Nephron progenitor cell (in vitro differentiated cells): ENCODE measurements around the gene ANKRD36C.
"Not testable (repeated sequence)": the region's sequence is repeated elsewhere in the genome, so short reads cannot be mapped to it uniquely, and the experiment has no call there.

Experiments
- DNase-seq: peaks from one replicate; pipeline ENCODE4 v3.0.0; 2021
- H3K27ac Mint-ChIP-seq: 2 replicates; pipeline ENCODE4 v1.8.0; 2021; ENCODE audit warnings: mild to moderate bottlenecking, moderate library complexity, mixed read lengths
- H3K27me3 Mint-ChIP-seq: 2 replicates; pipeline ENCODE4 v1.8.0; 2021; ENCODE audit warnings: mild to moderate bottlenecking, low read depth, mixed read lengths; ENCODE audit not compliant: poor library complexity
- H3K36me3 Mint-ChIP-seq: 2 replicates; pipeline ENCODE4 v1.8.0; 2021; ENCODE audit warnings: low read depth, mixed read lengths
- H3K4me1 Mint-ChIP-seq: 2 replicates; pipeline ENCODE4 v1.8.0; 2021; ENCODE audit warnings: mixed read lengths
- H3K4me3 Mint-ChIP-seq: 2 replicates; pipeline ENCODE4 v1.8.0; 2021; ENCODE audit warnings: mild to moderate bottlenecking, moderate library complexity, mixed read lengths
- H3K9me3 Mint-ChIP-seq: 2 replicates; pipeline ENCODE4 v1.8.0; 2021; ENCODE audit warnings: mild to moderate bottlenecking, moderate library complexity, mixed read lengths
- TF ChIP-seq, protein P1 (sequence below): fragments of 200-600 bp; sonication (generic); IDR thresholded peaks from 2 replicates; pipeline ENCODE4 v1.5.0; 2021; ENCODE audit warnings: antibody characterized with exemption

The ANKRD36C gene

DNA sequence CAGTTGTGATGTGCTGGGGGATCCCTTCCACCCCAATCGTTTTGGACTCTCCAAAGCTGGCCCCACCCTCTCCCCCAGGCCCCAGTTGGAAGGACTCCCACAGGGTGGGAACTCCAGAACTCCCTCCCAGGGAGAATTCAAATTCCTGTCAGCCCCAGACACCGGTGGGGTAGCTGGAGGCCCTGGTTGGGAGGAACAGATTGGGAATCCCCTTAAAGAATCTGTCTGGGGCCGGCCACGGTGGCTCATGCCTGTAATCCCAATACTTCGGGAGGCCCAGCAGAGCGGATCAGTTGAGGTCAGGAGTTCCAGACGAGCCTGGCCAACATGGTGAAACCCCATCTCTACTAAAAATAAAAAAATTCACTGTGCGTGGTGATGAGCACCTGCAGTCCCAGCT lies 155.5 kb downstream of the ANKRD36C start:
- TF ChIP-seq, protein P1, sequence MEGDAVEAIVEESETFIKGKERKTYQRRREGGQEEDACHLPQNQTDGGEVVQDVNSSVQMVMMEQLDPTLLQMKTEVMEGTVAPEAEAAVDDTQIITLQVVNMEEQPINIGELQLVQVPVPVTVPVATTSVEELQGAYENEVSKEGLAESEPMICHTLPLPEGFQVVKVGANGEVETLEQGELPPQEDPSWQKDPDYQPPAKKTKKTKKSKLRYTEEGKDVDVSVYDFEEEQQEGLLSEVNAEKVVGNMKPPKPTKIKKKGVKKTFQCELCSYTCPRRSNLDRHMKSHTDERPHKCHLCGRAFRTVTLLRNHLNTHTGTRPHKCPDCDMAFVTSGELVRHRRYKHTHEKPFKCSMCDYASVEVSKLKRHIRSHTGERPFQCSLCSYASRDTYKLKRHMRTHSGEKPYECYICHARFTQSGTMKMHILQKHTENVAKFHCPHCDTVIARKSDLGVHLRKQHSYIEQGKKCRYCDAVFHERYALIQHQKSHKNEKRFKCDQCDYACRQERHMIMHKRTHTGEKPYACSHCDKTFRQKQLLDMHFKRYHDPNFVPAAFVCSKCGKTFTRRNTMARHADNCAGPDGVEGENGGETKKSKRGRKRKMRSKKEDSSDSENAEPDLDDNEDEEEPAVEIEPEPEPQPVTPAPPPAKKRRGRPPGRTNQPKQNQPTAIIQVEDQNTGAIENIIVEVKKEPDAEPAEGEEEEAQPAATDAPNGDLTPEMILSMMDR = no peak
- Mint-ChIP-seq H3K4me3 (no peak overlapping the region), H3K4me1 (no peaks in the 10 kb centered on the region), H3K27ac (no peak overlapping the region), H3K27me3 (no peaks in the 10 kb centered on the region), H3K9me3 (peaks cover 37% of the 10 kb centered on the region), H3K36me3 (peaks cover 76% of the 10 kb centered on the region)
- no peak for DNase-seq

DNA sequence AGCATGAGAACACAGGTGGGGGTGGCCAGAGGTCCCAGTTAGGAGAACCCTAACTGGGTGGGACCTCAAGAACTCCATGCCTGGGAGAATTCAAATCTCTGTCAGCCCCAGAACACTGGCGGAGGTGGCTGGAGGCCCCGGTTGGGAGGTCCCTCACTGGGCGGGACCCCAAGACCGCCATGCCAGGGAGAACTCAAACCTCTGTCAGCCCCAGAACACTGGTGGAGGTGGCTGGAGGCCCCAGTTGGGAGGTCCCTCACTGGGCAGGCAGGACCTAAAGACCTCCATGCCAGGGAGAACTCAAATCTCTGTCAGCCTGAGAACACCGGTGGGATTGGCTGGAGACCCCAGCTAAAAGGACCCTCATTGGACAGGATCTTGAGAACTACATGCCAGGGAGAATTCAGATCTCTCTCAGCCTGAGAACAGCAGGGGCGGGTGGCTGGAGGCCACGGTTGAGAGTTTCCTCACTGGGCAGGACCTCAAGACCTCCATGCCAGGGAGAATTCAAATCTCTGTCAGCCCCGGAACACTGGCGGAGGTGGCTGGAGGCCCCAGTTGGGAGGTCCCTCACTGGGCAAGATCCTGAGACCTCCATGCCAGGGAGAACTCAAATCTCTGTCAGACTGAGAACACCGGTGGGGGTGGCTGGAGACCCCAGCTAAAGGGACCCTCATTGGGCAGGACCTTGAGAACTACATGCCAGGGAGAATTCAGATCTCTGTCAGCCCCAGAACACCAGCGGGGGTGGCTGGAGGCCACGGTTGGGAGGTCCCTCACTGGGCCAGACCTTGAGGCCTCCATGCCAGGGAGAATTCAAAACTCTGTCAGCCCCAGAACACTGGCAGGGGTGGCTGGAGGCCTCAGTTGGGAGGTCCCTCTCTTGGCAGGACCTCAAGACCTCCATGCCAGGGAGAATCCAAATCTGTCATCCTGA lies 157.3 kb downstream of the ANKRD36C start:
- not testable (repeated sequence) for H3K27me3 Mint-ChIP-seq, DNase-seq, H3K27ac Mint-ChIP-seq, H3K4me1 Mint-ChIP-seq, H3K4me3 Mint-ChIP-seq
- H3K9me3 Mint-ChIP-seq = peaks cover 55% of the 10 kb centered on the region
- peaks cover 92% of the 10 kb centered on the region for H3K36me3 Mint-ChIP-seq

DNA sequence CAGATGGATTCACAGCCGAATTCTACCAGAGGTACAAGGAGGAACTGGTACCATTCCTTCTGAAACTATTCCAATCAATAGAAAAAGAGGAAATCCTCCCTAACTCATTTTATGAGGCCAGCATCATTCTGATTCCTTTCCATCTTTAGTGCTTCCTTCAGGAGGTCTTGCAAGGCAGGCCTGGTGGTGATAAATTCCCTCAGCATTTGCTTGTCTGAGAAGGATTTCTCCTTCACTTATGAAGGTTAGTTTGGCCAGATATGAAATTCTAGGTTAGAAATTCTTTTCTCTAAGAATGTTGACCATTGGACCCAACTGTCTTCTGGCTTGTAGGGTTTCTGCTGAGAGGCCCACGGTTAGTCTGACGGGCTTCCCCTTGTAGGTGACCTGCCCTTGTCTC lies 167.4 kb downstream of the ANKRD36C start:
- H3K4me3 Mint-ChIP-seq, H3K27me3 Mint-ChIP-seq, DNase-seq, H3K27ac Mint-ChIP-seq, H3K4me1 Mint-ChIP-seq: not testable (repeated sequence)
- H3K36me3 Mint-ChIP-seq = peaks cover 46% of the 10 kb centered on the region
- peaks cover 82% of the 10 kb centered on the region for H3K9me3 Mint-ChIP-seq

DNA sequence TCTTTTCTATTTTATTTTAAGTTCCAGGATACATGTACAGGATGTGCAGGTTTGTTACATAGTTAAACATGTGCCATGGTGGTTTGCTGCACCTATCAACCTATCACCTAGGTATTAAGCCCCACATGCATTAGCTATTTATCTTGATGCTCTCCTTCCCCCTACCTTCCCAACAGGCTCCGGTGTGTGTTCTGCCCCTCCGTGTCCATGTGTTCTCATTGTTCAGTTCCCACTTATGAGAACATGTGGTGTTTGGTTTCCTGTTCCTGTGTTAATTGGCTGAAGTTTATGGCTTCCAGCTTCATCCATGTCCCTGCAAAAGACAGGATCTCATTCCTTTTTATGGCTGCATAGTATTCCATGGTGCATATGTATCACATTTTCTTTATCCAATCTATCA lies 174.1 kb downstream of the ANKRD36C start:
- not testable (repeated sequence) for H3K27ac Mint-ChIP-seq, H3K27me3 Mint-ChIP-seq, H3K4me3 Mint-ChIP-seq, H3K4me1 Mint-ChIP-seq, DNase-seq
- H3K36me3 Mint-ChIP-seq = peaks cover 56% of the 10 kb centered on the region
- peaks cover 85% of the 10 kb centered on the region for H3K9me3 Mint-ChIP-seq

DNA sequence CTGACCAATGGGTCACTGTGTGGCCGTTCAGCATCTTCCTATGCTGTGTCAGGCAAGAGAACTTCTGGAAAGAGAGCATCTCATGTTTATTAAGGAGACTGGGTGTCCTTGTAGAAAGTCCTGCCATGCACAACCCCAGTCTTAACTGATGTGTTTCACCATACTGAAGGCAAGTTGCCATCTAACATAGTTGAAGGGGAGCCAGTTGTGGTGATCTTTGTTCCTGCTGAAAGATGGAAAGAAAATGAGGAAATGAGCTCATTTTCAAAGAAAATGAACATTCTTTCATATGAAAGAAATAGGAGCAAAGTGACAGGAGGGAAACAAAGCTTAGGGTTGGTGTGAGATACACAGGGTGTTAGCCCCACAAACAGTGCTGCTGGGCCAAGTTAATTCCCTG lies 178.3 kb downstream of the ANKRD36C start:
- not testable (repeated sequence) for H3K27ac Mint-ChIP-seq, H3K27me3 Mint-ChIP-seq, H3K4me1 Mint-ChIP-seq, DNase-seq, H3K4me3 Mint-ChIP-seq
- H3K36me3 Mint-ChIP-seq = peaks cover 40% of the 10 kb centered on the region
- H3K9me3 Mint-ChIP-seq = peaks cover 62% of the 10 kb centered on the region

DNA sequence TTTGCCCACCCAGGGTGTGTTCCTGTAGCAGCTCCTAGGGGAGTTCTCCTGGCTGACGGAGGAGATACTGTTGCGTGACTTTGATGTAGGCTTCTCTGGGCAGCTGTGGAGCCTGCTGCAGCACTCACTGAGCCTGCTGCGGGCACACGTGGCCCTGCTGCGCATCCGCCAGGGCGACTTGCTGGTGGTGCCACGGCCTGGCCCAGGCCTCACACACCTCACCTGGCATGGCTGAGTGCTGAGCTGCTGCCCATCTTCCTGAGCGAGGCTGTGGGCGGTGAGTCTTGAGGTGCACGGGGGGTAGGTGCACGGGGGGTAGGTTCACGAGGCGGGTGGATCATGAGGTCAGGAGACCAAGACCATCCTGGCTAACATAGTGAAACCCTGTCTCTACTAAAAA lies 191.7 kb downstream of the ANKRD36C start:
- no peaks in the 10 kb centered on the region for H3K4me1 Mint-ChIP-seq
- H3K27ac Mint-ChIP-seq = no peak overlapping the region
- no peak for DNase-seq
- peaks cover 39% of the 10 kb centered on the region for H3K9me3 Mint-ChIP-seq
- no peak overlapping the region for H3K4me3 Mint-ChIP-seq
- H3K27me3 Mint-ChIP-seq = peaks cover 3% of the 10 kb centered on the region
- TF ChIP-seq, protein P1 = no peak
- H3K36me3 Mint-ChIP-seq = peaks cover 4% of the 10 kb centered on the region

DNA sequence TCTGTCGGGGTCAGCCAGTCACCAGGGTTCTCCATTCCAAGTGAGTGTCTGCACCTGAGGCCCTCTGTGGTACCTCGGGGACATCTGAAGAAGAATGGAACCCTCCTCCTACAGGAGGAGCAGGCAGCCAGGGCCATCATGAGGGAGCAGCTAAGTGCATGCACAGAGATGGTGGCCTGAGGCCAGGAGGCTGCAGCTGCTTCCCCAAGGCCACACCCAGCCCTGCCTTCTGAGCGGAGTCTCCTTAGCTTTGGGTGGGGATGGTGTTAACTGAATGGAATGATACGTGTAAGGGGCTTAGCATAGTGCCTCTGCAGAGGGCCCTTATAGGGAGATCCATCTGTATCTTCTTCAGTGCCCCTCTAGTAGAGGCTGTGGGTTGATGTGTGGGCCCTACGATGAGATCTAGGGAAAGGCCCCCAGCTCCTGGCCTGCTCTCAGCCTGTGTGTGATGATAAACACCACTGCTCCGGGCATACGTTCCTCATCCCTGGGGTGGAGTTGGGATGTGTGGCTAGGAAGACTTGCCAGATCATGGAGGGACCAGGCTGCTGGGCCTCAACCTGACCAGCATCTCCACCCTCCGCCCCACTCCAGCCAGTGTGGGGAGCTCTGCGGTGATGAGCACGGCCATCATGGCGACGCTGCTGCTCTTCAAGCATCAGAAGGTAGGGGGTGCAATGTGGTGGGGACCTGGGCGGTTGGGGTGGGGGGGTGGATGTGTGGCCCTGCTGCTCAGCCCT lies 192.3 kb downstream of the ANKRD36C start:
- not testable (repeated sequence) for H3K4me3 Mint-ChIP-seq, H3K27me3 Mint-ChIP-seq, H3K36me3 Mint-ChIP-seq, DNase-seq, H3K27ac Mint-ChIP-seq, H3K4me1 Mint-ChIP-seq
- peaks cover 33% of the 10 kb centered on the region for H3K9me3 Mint-ChIP-seq

DNA sequence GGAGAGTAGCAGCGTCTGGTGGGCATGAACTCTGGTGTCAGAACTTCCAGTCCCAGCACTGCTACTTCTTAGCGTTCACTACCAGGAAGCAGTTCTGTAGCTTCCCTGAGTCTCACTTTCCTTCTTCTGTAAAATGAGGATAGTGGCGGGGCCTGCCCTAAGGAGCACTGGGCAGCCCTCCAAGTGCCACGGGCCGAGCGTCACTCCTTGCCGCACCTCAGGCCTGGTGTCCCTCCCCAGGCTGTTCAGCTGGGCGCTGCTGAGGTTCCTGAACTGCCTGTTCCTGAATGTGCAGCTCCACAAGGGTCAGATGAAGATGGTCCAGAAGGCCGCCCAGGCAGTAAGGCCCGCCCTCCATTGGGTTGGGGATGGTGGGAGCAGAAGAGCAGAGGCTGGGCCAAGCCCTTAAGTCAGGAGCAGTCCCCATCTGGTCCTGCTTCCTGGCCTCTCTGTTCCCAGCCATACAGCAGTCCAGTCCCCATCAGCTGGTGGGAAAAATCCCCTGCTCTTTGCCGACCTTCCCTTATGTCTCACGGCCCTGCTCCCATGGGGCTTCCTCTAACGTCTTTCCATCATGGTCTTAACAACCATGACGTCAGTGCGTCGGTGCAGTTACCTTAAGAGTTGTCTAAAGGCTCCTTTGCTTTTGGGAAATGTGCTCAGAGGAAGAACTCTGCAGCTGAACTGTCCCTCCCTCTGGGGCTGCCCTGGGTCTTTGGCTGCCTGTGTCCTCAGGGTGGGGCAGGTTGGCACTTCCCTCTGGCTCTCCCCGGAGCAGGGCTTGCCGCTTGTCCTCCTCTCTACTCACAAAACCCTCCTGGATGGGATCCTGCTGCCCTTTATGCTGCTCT lies 195.2 kb downstream of the ANKRD36C start:
- not testable (repeated sequence) for DNase-seq, H3K27ac Mint-ChIP-seq, H3K36me3 Mint-ChIP-seq, H3K4me1 Mint-ChIP-seq, H3K27me3 Mint-ChIP-seq, H3K4me3 Mint-ChIP-seq
- peaks cover 16% of the 10 kb centered on the region for H3K9me3 Mint-ChIP-seq

DNA sequence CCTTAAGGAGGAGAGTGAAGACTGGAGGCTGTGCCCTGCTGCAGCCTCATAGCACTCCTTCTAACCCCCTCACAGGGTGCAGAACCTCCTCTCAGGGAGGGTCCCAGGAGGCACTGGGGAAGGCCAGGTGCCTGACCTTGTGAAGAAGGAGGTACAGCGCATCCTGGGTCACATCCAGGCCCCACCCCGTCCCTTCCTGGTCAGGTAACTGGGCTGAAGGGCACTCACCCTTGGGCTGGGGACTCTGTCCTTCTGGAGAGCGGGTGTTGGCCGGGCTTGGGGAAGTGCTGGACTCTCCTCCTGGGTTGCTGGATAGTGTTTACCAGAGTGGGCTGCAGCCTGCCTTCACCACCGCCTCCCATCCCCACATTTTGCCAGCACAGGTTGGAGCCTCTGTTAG lies 197.7 kb downstream of the ANKRD36C start:
- H3K4me1 Mint-ChIP-seq, H3K27ac Mint-ChIP-seq, H3K9me3 Mint-ChIP-seq, H3K27me3 Mint-ChIP-seq, H3K4me3 Mint-ChIP-seq, DNase-seq, H3K36me3 Mint-ChIP-seq: not testable (repeated sequence)

DNA sequence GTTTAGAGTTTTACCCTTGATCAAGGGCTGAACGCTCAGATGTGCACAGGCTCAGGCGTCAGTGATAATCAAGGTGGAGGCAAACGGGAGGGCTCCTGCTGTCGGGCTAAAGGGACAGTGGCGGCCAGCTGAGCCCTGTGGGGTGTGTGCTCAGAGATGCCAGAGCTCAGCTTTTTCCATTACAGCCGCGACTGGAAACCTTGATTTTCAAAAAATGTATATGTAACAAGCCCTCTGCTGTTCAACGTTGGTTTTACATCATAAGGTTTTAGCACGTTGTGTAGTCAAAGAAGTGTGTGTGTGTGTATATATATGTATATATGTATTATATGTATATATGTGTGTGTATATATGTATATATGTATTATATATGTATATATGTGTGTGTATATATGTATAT lies 201.4 kb downstream of the ANKRD36C start:
- H3K4me3 Mint-ChIP-seq, DNase-seq, H3K27ac Mint-ChIP-seq, H3K4me1 Mint-ChIP-seq, H3K36me3 Mint-ChIP-seq, H3K27me3 Mint-ChIP-seq, H3K9me3 Mint-ChIP-seq: not testable (repeated sequence)

DNA sequence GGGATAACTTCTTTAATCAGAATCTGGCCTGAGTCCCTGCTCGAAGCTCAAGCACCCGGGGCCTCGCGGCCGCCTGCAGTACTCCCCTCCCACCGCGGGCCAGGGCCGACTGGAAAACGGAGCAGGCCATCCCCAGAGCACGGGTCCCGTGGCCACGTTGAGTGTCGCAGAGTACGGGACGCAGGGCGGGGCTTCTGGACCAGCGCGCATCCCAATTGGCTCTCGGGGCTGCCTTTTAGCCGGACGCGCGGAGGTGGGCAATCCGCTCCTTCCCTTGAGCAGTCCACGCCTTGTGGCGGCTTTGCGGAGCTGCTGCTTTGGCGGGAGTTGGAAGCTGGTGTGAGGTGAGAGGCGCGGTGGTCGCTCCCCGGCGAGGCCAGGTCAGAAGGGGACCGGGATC lies 202.2 kb downstream of the ANKRD36C start:
- not testable (repeated sequence) for H3K4me3 Mint-ChIP-seq, H3K27me3 Mint-ChIP-seq, H3K9me3 Mint-ChIP-seq, H3K4me1 Mint-ChIP-seq, H3K27ac Mint-ChIP-seq, H3K36me3 Mint-ChIP-seq, DNase-seq

DNA sequence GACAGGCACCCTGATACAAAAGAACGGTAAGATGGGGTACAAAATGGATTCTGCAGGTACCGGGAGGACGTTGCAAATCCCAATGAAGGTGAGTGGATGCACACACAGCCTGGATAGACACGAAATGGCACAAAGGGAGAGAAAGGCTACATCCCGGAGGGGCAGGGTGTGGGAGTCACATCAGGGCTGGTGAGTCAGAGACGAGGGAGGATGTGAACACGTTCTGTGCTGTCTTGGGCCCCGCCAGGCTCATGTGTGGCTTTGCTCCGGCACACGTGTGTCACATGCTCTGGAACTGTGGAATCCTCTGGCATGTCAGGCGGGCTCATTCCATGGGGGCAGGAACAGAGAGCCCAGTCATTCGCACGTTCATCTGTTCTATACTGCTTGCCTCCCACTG lies 203.0 kb downstream of the ANKRD36C start:
- not testable (repeated sequence) for H3K9me3 Mint-ChIP-seq, H3K27ac Mint-ChIP-seq, H3K27me3 Mint-ChIP-seq, H3K4me1 Mint-ChIP-seq, H3K36me3 Mint-ChIP-seq, H3K4me3 Mint-ChIP-seq, DNase-seq
